Suprapubic skin (tissue), 4 donors: ENCODE data around the gene ALG13. TPM values are rescaled to one million over a fixed set of nuclear protein-coding genes. Genes with fewer than 3 reads are reported as not detected.

Experiments
- DNase-seq, 2 donors: peaks; one replicate each; pipeline ENCODE4 v3.0.0-alpha.2; 2019; ENCODE audit warnings: low spot score in 2 of 2
- H3K27ac ChIP-seq: fragments of 200-600 bp; sonication (generic); one replicate; pipeline ENCODE4 v1.5.1; 2019
- H3K27me3 ChIP-seq: fragments of 200-600 bp; sonication (generic); one replicate; pipeline ENCODE4 v1.5.1; 2019
- H3K36me3 ChIP-seq: fragments of 200-600 bp; sonication (generic); one replicate; pipeline ENCODE4 v1.5.1; 2019
- H3K4me1 ChIP-seq: fragments of 200-600 bp; sonication (generic); one replicate; pipeline ENCODE4 v1.5.1; 2019
- H3K4me3 ChIP-seq: fragments of 200-600 bp; sonication (generic); one replicate; pipeline ENCODE4 v1.5.1; 2019; ENCODE audit warnings: mild to moderate bottlenecking
- H3K9me3 ChIP-seq: fragments of 200-600 bp; sonication (generic); one replicate; pipeline ENCODE4 v1.5.1; 2019
- EP300 ChIP-seq: sonication (generic); formaldehyde crosslinking; IDR thresholded peaks from one replicate; pipeline ENCODE4 v1.6.1; 2017; ENCODE audit warnings: antibody characterized with exemption
- POLR2A ChIP-seq, 2 donors: fragments of 450-650 bp; IDR thresholded peaks; one replicate each; pipeline ENCODE4 v1.6.1; 2017; ENCODE audit warnings: antibody characterized with exemption in 2 of 2, mild to moderate bottlenecking in 2 of 2, moderate library complexity in 2 of 2
- POLR2AphosphoS5 ChIP-seq, 3 donors: sonication (generic); formaldehyde crosslinking; IDR thresholded peaks; one replicate each; pipeline ENCODE4 v1.6.1; 2017; ENCODE audit warnings: antibody characterized with exemption in 3 of 3
- WGBS: methylation state at CpG from one replicate; pipeline ENCODE4 v1.1.5; 2018; 5-methylcytosine and 5-hydroxymethylcytosine counted together
- total RNA-seq, 4 donors: library from RNA; depleted of rRNA; stranded (reverse); fragments of >200 nt; gene quantifications; one replicate each; pipeline ENCODE4 v1.1.0, GENCODE V29; 2016
- TF ChIP-seq, protein P1 (sequence below), 2 donors: fragments of 200-600 bp in 1 of 2; fragments of 450-650 bp in 1 of 2; sonication (generic) in 1 of 2; IDR thresholded peaks; one replicate each; pipeline ENCODE4 v1.5.1; 2016 to 2019; ENCODE audit warnings: antibody characterized with exemption in 2 of 2, mild to moderate bottlenecking in 1 of 2, moderate library complexity in 1 of 2

Gene ALG13
- total RNA-seq, 4 donors from 2014 or later = 46.7 to 190 (median 67.4) TPM

DNA sequence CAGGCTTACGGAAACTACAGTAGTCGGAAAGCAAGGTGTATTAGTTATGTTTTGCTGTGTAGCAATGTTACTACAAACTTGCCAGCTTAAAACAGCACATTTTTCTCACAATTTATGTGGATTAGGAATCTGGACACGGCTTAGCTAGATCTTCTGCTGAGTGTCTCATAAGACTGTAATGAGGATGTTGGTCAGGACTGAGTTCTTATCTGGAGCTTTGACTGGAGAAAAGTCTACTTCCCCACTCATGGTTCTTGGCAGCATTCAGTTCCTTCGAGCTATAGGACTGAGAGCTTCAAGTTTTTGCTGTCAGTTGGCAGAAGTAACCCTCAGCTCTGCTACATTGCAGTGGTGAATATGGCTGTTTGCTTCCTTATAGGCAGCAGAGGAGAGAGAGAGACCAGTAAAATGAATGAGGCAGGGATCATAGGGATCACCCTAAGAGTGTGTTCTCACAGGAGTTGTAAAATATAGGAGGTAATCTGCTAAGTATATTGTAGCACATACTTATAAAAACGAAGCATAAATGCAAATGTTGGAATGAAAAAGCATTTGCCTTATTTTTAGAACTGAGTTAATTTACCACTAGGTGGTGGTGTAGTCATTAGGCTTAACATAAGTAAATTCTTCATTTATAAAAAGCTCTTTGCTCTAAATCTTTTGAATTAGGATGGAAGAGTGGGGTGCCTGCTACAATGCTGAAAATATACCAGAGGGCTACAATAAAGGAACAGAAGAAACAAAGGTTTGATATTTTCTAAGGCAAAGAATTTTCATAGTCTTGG is 38.6 kb downstream of the ALG13 start:
- Histone ChIP-seq H3K36me3 (no peaks in the 10 kb centered on the region), H3K4me3 (no peak overlapping the region), H3K27me3 (no peaks in the 10 kb centered on the region), H3K4me1 (no peaks in the 10 kb centered on the region), H3K27ac (no peak overlapping the region), H3K9me3 (no peaks in the 10 kb centered on the region)
- no peak for DNase-seq
- TF ChIP-seq EP300 = no peak
- 64% methylated on average over 5 of the region's 5 CpGs for WGBS

DNA sequence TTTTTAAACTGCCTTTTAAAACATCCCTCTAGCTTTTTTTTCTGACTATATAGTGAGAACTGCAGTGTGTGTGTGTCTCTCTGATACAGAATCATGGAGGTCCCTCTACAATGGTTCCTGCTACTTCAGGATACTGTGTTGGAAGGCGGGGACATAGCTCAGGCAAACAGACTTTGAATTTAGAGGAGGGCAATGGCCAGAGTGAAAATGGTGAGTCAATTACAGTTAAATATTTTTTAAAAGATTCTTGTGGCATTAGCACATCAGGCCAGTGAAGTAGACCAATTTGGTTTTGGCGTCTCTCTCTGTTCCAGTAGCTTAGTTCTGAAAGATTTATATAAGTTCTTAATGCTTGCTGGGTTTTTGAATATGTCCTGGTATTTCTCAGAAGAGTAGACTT is 47.1 kb downstream of the ALG13 start:
- Histone ChIP-seq H3K9me3 (no peaks in the 10 kb centered on the region), H3K4me1 (no peaks in the 10 kb centered on the region), H3K4me3 (no peak overlapping the region), H3K27ac (no peak overlapping the region), H3K36me3 (peaks cover 12% of the 10 kb centered on the region), H3K27me3 (no peaks in the 10 kb centered on the region)
- TF ChIP-seq POLR2AphosphoS5 (IDR thresholded peaks at IDR 0.05) (no peak), POLR2A (IDR thresholded peaks at IDR 0.05) (no peak), EP300 (no peak)
- TF ChIP-seq, protein P1, sequence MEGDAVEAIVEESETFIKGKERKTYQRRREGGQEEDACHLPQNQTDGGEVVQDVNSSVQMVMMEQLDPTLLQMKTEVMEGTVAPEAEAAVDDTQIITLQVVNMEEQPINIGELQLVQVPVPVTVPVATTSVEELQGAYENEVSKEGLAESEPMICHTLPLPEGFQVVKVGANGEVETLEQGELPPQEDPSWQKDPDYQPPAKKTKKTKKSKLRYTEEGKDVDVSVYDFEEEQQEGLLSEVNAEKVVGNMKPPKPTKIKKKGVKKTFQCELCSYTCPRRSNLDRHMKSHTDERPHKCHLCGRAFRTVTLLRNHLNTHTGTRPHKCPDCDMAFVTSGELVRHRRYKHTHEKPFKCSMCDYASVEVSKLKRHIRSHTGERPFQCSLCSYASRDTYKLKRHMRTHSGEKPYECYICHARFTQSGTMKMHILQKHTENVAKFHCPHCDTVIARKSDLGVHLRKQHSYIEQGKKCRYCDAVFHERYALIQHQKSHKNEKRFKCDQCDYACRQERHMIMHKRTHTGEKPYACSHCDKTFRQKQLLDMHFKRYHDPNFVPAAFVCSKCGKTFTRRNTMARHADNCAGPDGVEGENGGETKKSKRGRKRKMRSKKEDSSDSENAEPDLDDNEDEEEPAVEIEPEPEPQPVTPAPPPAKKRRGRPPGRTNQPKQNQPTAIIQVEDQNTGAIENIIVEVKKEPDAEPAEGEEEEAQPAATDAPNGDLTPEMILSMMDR (IDR thresholded peaks at IDR 0.05) = no peak
- DNase-seq = no peak
- WGBS = 83% methylated on average over 2 of the region's 2 CpGs

DNA sequence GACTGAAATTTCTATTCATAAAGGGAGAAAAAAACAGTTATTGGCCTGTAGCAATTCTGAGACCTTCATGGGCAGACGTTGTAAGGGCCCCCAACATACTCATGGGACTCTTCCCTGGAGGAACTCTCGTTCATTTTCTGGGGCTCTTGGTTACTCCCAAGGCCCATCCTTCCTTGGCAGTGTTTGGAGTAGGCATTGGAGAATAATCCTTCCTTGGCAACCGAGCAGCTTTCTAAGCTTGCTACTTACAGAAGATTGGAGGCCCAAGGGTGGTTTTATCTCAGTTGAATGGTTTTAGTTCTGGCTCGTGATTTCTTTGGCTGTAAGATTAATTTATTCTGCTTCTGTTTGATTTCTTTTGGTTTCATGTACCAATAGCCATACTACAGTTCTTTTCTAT is 50.4 kb downstream of the ALG13 start:
- peaks cover 18% of the 10 kb centered on the region for H3K36me3 ChIP-seq
- no peaks in the 10 kb centered on the region for H3K4me1 ChIP-seq
- H3K27me3 ChIP-seq = no peaks in the 10 kb centered on the region
- no peaks in the 10 kb centered on the region for H3K9me3 ChIP-seq
- no peak for TF ChIP-seq POLR2AphosphoS5 (IDR thresholded peaks at IDR 0.05)
- TF ChIP-seq POLR2A (IDR thresholded peaks at IDR 0.05) = no peak
- no peak for TF ChIP-seq EP300
- TF ChIP-seq, protein P1 (IDR thresholded peaks at IDR 0.05) = no peak
- H3K27ac ChIP-seq = no peak overlapping the region
- no peak overlapping the region for H3K4me3 ChIP-seq
- WGBS = 65% methylated on average over 4 of the region's 4 CpGs
- no peak for DNase-seq

DNA sequence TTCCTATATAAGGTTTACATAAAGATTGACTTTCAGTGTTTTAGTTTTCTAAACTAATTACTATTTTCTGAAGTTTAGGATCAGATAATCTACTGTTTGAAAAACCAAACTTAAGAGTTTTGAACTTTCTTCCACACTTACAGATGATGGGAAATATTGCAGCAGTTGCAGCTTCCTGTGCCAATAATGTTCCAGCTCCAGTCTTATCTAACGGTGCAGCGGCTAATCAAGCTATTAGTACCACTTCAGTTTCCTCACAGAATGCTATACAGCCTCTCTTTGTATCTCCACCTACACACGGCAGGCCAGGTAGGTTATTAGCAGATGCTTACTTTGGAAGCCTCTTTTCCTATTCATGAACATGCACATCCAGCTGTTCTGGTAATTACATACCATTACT is 55.6 kb downstream of the ALG13 start:
- Histone ChIP-seq H3K4me3 (no peak overlapping the region), H3K9me3 (no peaks in the 10 kb centered on the region), H3K27me3 (no peaks in the 10 kb centered on the region), H3K27ac (no peak overlapping the region), H3K4me1 (no peaks in the 10 kb centered on the region), H3K36me3 (peaks cover 33% of the 10 kb centered on the region)
- no peak for TF ChIP-seq EP300
- DNase-seq = no peak
- WGBS = 79% methylated on average over 3 of the region's 3 CpGs

DNA sequence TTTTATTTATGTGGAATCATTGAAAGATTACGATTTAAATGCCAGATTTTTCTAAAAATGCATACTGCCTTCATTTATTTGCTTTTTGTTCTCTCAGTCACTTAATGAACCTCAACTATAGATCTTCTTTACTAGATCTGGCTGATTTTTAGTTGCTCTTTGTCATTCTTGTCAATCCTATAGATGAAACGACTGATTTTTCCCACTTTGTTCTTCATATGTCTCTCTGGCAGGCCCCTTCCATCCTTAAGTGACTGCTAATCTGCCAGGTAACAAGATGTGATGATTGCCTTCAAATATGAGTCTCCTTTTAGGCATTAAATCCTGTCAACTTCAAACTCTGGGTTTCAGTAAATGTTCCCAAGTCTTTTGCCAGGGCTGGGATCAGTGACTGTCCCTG is 61.0 kb downstream of the ALG13 start:
- Histone ChIP-seq H3K4me1 (no peaks in the 10 kb centered on the region), H3K4me3 (no peak overlapping the region), H3K9me3 (no peaks in the 10 kb centered on the region), H3K36me3 (peaks cover 15% of the 10 kb centered on the region), H3K27me3 (no peaks in the 10 kb centered on the region), H3K27ac (no peak overlapping the region)
- TF ChIP-seq POLR2A (IDR thresholded peaks at IDR 0.05) (no peak), EP300 (no peak), POLR2AphosphoS5 (IDR thresholded peaks at IDR 0.05) (no peak)
- TF ChIP-seq, protein P1 (IDR thresholded peaks at IDR 0.05) = no peak
- WGBS = 59% methylated on average over 2 of the region's 2 CpGs
- no peak for DNase-seq

DNA sequence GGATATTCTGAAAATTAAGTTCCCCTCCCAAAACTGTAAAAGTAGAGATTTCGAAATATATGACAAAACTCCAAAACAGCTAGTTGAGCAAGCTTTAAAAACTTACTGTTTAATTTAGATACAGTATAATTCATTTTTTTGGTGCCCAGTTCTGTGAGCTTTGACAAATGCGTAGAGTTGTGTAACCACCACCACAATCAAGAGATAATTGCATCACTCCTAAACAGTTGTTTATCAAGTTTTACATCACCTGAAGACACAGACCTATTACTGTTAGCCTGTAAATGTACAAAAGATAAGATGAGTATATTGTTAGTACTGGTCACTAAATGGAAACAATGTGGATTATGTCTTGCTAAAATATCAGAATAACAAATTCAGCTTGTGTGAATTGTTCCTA is 62.3 kb downstream of the ALG13 start:
- TF ChIP-seq, protein P1 (IDR thresholded peaks at IDR 0.05) = no peak
- TF ChIP-seq POLR2AphosphoS5 (IDR thresholded peaks at IDR 0.05) (no peak), POLR2A (IDR thresholded peaks at IDR 0.05) (no peak), EP300 (no peak)
- H3K9me3 ChIP-seq = no peaks in the 10 kb centered on the region
- no peak for DNase-seq
- 83% methylated on average over 2 of the region's 2 CpGs for WGBS
- H3K27me3 ChIP-seq = no peaks in the 10 kb centered on the region
- H3K4me3 ChIP-seq = no peak overlapping the region
- no peaks in the 10 kb centered on the region for H3K4me1 ChIP-seq
- H3K36me3 ChIP-seq = peaks cover 14% of the 10 kb centered on the region
- H3K27ac ChIP-seq = no peak overlapping the region
